H1 (cell line): Measurements from ENCODE around the gene TAF3. TPM values are rescaled to one million over a fixed set of nuclear protein-coding genes. Genes with fewer than 3 reads are reported as not detected.

Experiments used
- CTCF ChIA-PET: fragments of 300-600 bp; sonication (Branson Sonifier 250); formaldehyde crosslinking; loops from one replicate; lab custom pipeline; 2021; ENCODE audit not compliant: partially characterized antibody; lab: Charles Lee
- POLR2A ChIA-PET: fragments of 300-600 bp; sonication (Branson Sonifier 250); formaldehyde crosslinking; loops from one replicate; lab custom pipeline; 2021; ENCODE audit warnings: inconsistent platforms; ENCODE audit not compliant: partially characterized antibody; lab: Charles Lee
- DNase-seq, 2 experiments: peaks; one replicate each; pipeline versions ENCODE4 v3.0.0 to v3.0.0-alpha.2; 2010 to 2022; ENCODE audit warnings: low spot score in 2 of 2, low read depth in 1 of 2, mixed read lengths in 1 of 2
- FAIRE-seq: peaks from 2 replicates; lab custom pipeline; 2011; peaks lifted over from hg19 to GRCh38; lab: Jason Lieb, UNC
- H2AFZ ChIP-seq: 2 replicates; pipeline ENCODE4 v1.8.1; 2012; ENCODE audit warnings: low read length, inconsistent platforms
- H2AK5ac ChIP-seq: 2 replicates; pipeline ENCODE4 v1.6.1; 2013; ENCODE audit warnings: low read depth, low read length
- H2BK120ac ChIP-seq: replicated peaks from 2 replicates; pipeline ENCODE3; 2013; ENCODE audit warnings: low read depth, low read length, inconsistent platforms
- H2BK12ac ChIP-seq: 2 replicates; pipeline ENCODE4 v1.6.1; 2013; ENCODE audit warnings: low read depth, low read length
- H2BK15ac ChIP-seq: 2 replicates; pipeline ENCODE4 v1.6.1; 2013; ENCODE audit warnings: low read length
- H2BK20ac ChIP-seq: 2 replicates; pipeline ENCODE4 v1.6.1; 2013; ENCODE audit warnings: low read length
- H2BK5ac ChIP-seq: 2 replicates; pipeline ENCODE4 v1.6.1; 2013; ENCODE audit warnings: low read depth, low read length
- H3K14ac ChIP-seq: 2 replicates; pipeline ENCODE4 v1.6.1; 2013; ENCODE audit warnings: inconsistent platforms; ENCODE audit not compliant: insufficient read length
- H3K18ac ChIP-seq: 2 replicates; pipeline ENCODE4 v1.6.1; 2013; ENCODE audit warnings: low read length; ENCODE audit errors: extremely low read depth
- H3K23ac ChIP-seq: 2 replicates; pipeline ENCODE4 v1.6.1; 2013; ENCODE audit warnings: inconsistent platforms; ENCODE audit not compliant: insufficient read length
- H3K23me2 ChIP-seq: 2 replicates; pipeline ENCODE4 v1.6.1; 2013; ENCODE audit warnings: low read depth, low read length
- H3K27ac ChIP-seq: 2 replicates; pipeline ENCODE4 v1.6.1; 2011; ENCODE audit warnings: low read depth, low read length, inconsistent platforms
- H3K27me3 ChIP-seq, 4 experiments: replicated peaks in 1 of 4; 1 replicate in 1 of 4; 2 replicates in 3 of 4; pipeline versions ENCODE4 v1.6.1 to v1.8.1; 2011 to 2013; ENCODE audit warnings: low read length in 3 of 4, mild to moderate bottlenecking in 3 of 4, inconsistent platforms in 2 of 4, mixed read lengths in 2 of 4, moderate library complexity in 1 of 4; ENCODE audit not compliant: control insufficient read depth in 3 of 4, insufficient read depth in 3 of 4; ENCODE audit errors: extremely low read depth in 1 of 4
- H3K36me3 ChIP-seq, 4 experiments: 2 replicates each; pipeline versions ENCODE4 v1.6.1 to v1.8.1; 2011 to 2013; ENCODE audit warnings: mild to moderate bottlenecking in 4 of 4, low read length in 3 of 4, moderate library complexity in 2 of 4, control low read depth in 1 of 4, inconsistent platforms in 1 of 4; ENCODE audit not compliant: insufficient read depth in 4 of 4, control insufficient read depth in 2 of 4
- H3K4ac ChIP-seq: replicated peaks from 2 replicates; pipeline ENCODE3; 2013; ENCODE audit warnings: low read length, low read depth, mixed read lengths, inconsistent platforms; ENCODE audit not compliant: insufficient read length
- H3K4me1 ChIP-seq, 4 experiments: replicated peaks in 1 of 4; 1 replicate in 1 of 4; 2 replicates in 3 of 4; pipeline versions ENCODE4 v1.6.1 to v1.8.1; 2011 to 2013; ENCODE audit warnings: low read length in 3 of 4, inconsistent platforms in 2 of 4, mixed read lengths in 1 of 4; ENCODE audit not compliant: insufficient read depth in 4 of 4, control insufficient read depth in 3 of 4
- H3K4me2 ChIP-seq, 2 experiments: 2 replicates each; pipeline versions ENCODE4 v1.6.1 to v1.8.1; 2011 to 2013; ENCODE audit warnings: low read depth in 2 of 2, low read length in 2 of 2, control low read depth in 1 of 2, inconsistent platforms in 1 of 2, mild to moderate bottlenecking in 1 of 2; ENCODE audit not compliant: insufficient read depth in 1 of 2
- H3K4me3 ChIP-seq, 4 experiments: fragments of 200-600, 300-600 bp in 1 of 4; sonication (generic), shearing (Covaris generic), sonication (Bioruptor Twin) in 1 of 4; 2 replicates each; pipeline versions ENCODE4 v1.5.1 to v1.8.1; 2011 to 2016; ENCODE audit warnings: low read length in 4 of 4, low read depth in 3 of 4, control low read depth in 2 of 4, inconsistent platforms in 2 of 4, mild to moderate bottlenecking in 2 of 4, mixed read lengths in 1 of 4, moderate library complexity in 1 of 4; ENCODE audit not compliant: insufficient read depth in 2 of 4; ENCODE audit errors: extremely low read depth in 1 of 4
- H3K56ac ChIP-seq: replicated peaks from 2 replicates; pipeline ENCODE3; 2013; ENCODE audit warnings: low read depth, mild to moderate bottlenecking, mixed read lengths, low read length, inconsistent platforms; ENCODE audit not compliant: insufficient read length
- H3K79me1 ChIP-seq: 2 replicates; pipeline ENCODE4 v1.6.1; 2013; ENCODE audit warnings: low read depth, low read length, control low read depth
- H3K79me2 ChIP-seq, 2 experiments: 2 replicates each; pipeline versions ENCODE4 v1.6.1 to v1.8.1; 2012 to 2013; ENCODE audit warnings: low read length in 2 of 2, mild to moderate bottlenecking in 2 of 2, inconsistent platforms in 1 of 2; ENCODE audit not compliant: insufficient read depth in 2 of 2, control insufficient read depth in 1 of 2
- H3K9ac ChIP-seq, 4 experiments: replicated peaks in 1 of 4; 1 replicate in 1 of 4; 2 replicates in 3 of 4; pipeline versions ENCODE4 v1.6.1 to v1.8.1; 2011 to 2013; ENCODE audit warnings: low read depth in 3 of 4, low read length in 3 of 4, control low read depth in 2 of 4, mild to moderate bottlenecking in 2 of 4, moderate library complexity in 2 of 4, inconsistent platforms in 1 of 4; ENCODE audit errors: extremely low read depth in 1 of 4
- H3K9me3 ChIP-seq, 2 experiments: 2 replicates each; pipeline versions ENCODE4 v1.6.1 to v1.8.1; 2012 to 2013; ENCODE audit warnings: mild to moderate bottlenecking in 2 of 2, moderate library complexity in 2 of 2, control low read depth in 1 of 2, inconsistent platforms in 1 of 2, low read depth in 1 of 2, low read length in 1 of 2, mixed read lengths in 1 of 2; ENCODE audit not compliant: insufficient read depth in 2 of 2
- H4K20me1 ChIP-seq, 2 experiments: replicated peaks in 1 of 2; 2 replicates each; pipeline versions ENCODE3 to v1.8.1; 2011 to 2013; ENCODE audit warnings: inconsistent platforms in 2 of 2, low read length in 2 of 2, mild to moderate bottlenecking in 1 of 2; ENCODE audit not compliant: insufficient read depth in 2 of 2, control insufficient read depth in 1 of 2
- H4K5ac ChIP-seq: 2 replicates; pipeline ENCODE4 v1.6.1; 2013; ENCODE audit warnings: low read length, low read depth, mixed read lengths, inconsistent platforms; ENCODE audit not compliant: insufficient read length
- H4K8ac ChIP-seq: 2 replicates; pipeline ENCODE4 v1.8.0; 2013; ENCODE audit warnings: mild to moderate bottlenecking, moderate library complexity, low read length, inconsistent platforms; ENCODE audit not compliant: insufficient read depth; ENCODE audit errors: extremely low read depth
- H4K91ac ChIP-seq: replicated peaks from 2 replicates; pipeline ENCODE3; 2013; ENCODE audit warnings: low read length, mixed read lengths, inconsistent platforms; ENCODE audit not compliant: insufficient read length
- RNF2 ChIP-seq: fragments of 200-900, 300-1000 bp; sonication (generic); IDR thresholded peaks from 2 replicates; pipeline ENCODE4 v1.7.1; 2016; ENCODE audit warnings: borderline replicate concordance, low read depth, mild to moderate bottlenecking, antibody characterized with exemption, low read length; ENCODE audit not compliant: poor library complexity, severe bottlenecking; ENCODE audit errors: missing control alignments
- RXRA ChIP-seq: IDR thresholded peaks from 2 replicates; pipeline ENCODE4 v1.6.1; 2011; ENCODE audit warnings: low read depth, mild to moderate bottlenecking, low read length, moderate library complexity; ENCODE audit not compliant: insufficient read depth
- SUZ12 ChIP-seq: fragments of 200-600 bp; sonication (generic); IDR thresholded peaks from 2 replicates; pipeline ENCODE4 v1.6.1; 2012; ENCODE audit warnings: mild to moderate bottlenecking, inconsistent platforms, low read length, moderate library complexity, mixed read lengths
- WGBS, 2 experiments: shearing (Covaris generic) in 1 of 2; methylation state at CpG; one replicate each; pipeline versions ENCODE4 v1.1.6 to v1.1.7; 2013 to 2015; ENCODE audit warnings: low lambda C conversion rate in 2 of 2, mixed read lengths in 2 of 2, inconsistent platforms in 1 of 2, low coverage in 1 of 2, missing lambda C conversion rate in 1 of 2; ENCODE audit not compliant: insufficient replicate concordance in 2 of 2, insufficient coverage in 1 of 2, insufficient read length in 1 of 2; ENCODE audit errors: extremely low coverage in 1 of 2, missing lambda C conversion rate in 1 of 2; 5-methylcytosine and 5-hydroxymethylcytosine counted together
- polyA plus RNA-seq, 7 experiments: library from polyadenylated mRNA; depleted of rRNA in 3 of 7; stranded (reverse) in 5 of 7; unstranded in 2 of 7; fragments of >200 nt in 5 of 7; fragments of 200-250 nt in 2 of 7; gene quantifications; 1 replicate in 5 of 7; 2 replicates in 1 of 7; 4 replicates in 1 of 7; pipeline versions ENCODE4 v1.2.1 to v1.2.3, GENCODE V29; 2011 to 2013; ENCODE audit warnings: missing spikeins in 2 of 7, mixed read lengths in 2 of 7
- total RNA-seq: library from RNA; stranded (reverse); fragmentation: NEBNext Ultra II Directional; extraction: Animal tissue kit (Norgen Biotek cat#: 25700); gene quantifications from 2 replicates; pipeline ENCODE4 v1.2.1, GENCODE V29; 2021

The TAF3 gene
- total and polyA plus RNA-seq, 2 of the 8 experiments (the other 6 are each of a cell fraction or from before 2014, with no cell fraction given): 1.5 to 11.2 TPM

- Histone ChIP-seq H3K36me3 (no peaks in the 10 kb centered on the region), H2AFZ (no peak overlapping the region), H4K20me1 (peaks cover 12 to 17% of the 10 kb centered on the region in 2 experiments), H3K18ac (no peak overlapping the region), H3K14ac (no peak overlapping the region), H3K79me1 (no peaks in the 10 kb centered on the region), H3K4me3 (peak overlapping the region in 2 of 4 experiments; percentile 6 to 61; a peak in 3 of 8 replicates), H3K27me3 (peaks cover 77 to 98% (median 96%) of the 10 kb centered on the region in 4 experiments; a peak in 6 of 7 replicates), H2AK5ac (peak overlapping the region; percentile 39; the same call in 1 of the 2 replicates), H2BK15ac (no peak overlapping the region), H3K4ac (no peak overlapping the region), H4K91ac (no peak overlapping the region), H3K9me3 (no peaks in the 10 kb centered on the region), H4K8ac (no peak overlapping the region), H4K5ac (no peak overlapping the region), H3K9ac (no peak overlapping the region), H2BK20ac (no peak overlapping the region), H2BK5ac (no peak overlapping the region), H3K79me2 (no peaks in the 10 kb centered on the region), H2BK120ac (no peak overlapping the region), H3K4me1 (peaks cover 22 to 47% (median 35%) of the 10 kb centered on the region in 4 experiments), H3K27ac (no peak overlapping the region), H3K56ac (no peak overlapping the region), H3K23me2 (peaks cover 19% of the 10 kb centered on the region), H2BK12ac (no peak overlapping the region; the same call in 1 of the 2 replicates), H3K4me2 (peak overlapping the region; percentile 84 to 94), H3K23ac (no peak overlapping the region)
- peak in 1 of 2 experiments; percentile 49 for DNase-seq
- ChIA-PET CTCF (interaction anchor here (1.3 to 1.5 kb wide), 2 partner anchors 8 to 10 kb away, joined by 3 read pairs; no protein-coding TSS in a partner anchor), POLR2A (no interaction called here)
- no peak for TF ChIP-seq RXRA
- peak; percentile 8 for TF ChIP-seq RNF2
- peak; percentile 25 for TF ChIP-seq SUZ12
- no peak for FAIRE-seq
- 3% methylated on average over 6 of the region's 6 CpGs; no CpG with 5 or more reads in 1 of the 2 experiments for WGBS, 2 experiments
Measured at GRCh38 chr10:8056378-8056777, 238.1 kb downstream of the TAF3 start.
